ENCODE data around the gene NINJ2.

GRCh38 chr12:534216-534615, 129.0 kb downstream of the NINJ2 start:
- no peak for TF ChIP-seq TAF1 (IDR thresholded peaks at IDR 0.05; ENCODE audit: low read depth)
- no peak for TF ChIP-seq CTCF (IDR thresholded peaks at IDR 0.05; ENCODE audit: poor library complexity, severe bottlenecking)
- TF ChIP-seq EZH2 (IDR thresholded peaks at IDR 0.05; ENCODE audit: borderline replicate concordance, insufficient read depth, low read length, poor library complexity, severe bottlenecking) = no peak
- TF ChIP-seq POLR2AphosphoS5 (IDR thresholded peaks at IDR 0.05) = no peak
